ENCODE data around the gene RASA3. TPM values are rescaled to one million over a fixed set of nuclear protein-coding genes. Genes with fewer than 3 reads are reported as not detected.

The RASA3 gene
- total and polyA plus RNA-seq, 2 of the 8 experiments (the other 6 are each of a cell fraction or from before 2014, with no cell fraction given), result 7.5 to 21.9 TPM

GRCh38 chr13:114077933-114078325, 54.5 kb downstream of the RASA3 start (continued):
- TF ChIP-seq BRCA1 (IDR thresholded peaks at IDR 0.05; ENCODE audit: low read depth, low read length) (no peak), TAF7 (optimal IDR thresholded peaks at IDR 0.05; ENCODE audit: borderline replicate concordance, low read depth, low read length) (no peak), MAFK (IDR thresholded peaks at IDR 0.05; ENCODE audit: low read depth, low read length) (no peak), TCF12 (IDR thresholded peaks at IDR 0.05; ENCODE audit: low read depth, low read length) (no peak), HDAC6 (IDR thresholded peaks at IDR 0.05; ENCODE audit: low read depth, low read length) (no peak), CHD7 (IDR thresholded peaks at IDR 0.05; ENCODE audit: insufficient replicate concordance, low read length) (no peak), EZH2 (IDR thresholded peaks at IDR 0.05; ENCODE audit: low read depth, low read length, severe bottlenecking) (no peak), JUND (IDR thresholded peaks at IDR 0.05; ENCODE audit: low read length) (no peak), TBP (IDR thresholded peaks at IDR 0.05; ENCODE audit: low read depth, low read length) (no peak)
